ENCODE measurements around the gene LHPP. TPM values are rescaled to one million over a fixed set of nuclear protein-coding genes. Genes with fewer than 3 reads are reported as not detected.

Gene LHPP
- total and polyA plus RNA-seq, 10 of the 15 experiments (the other 5 are each of a cell fraction or from before 2014, with no cell fraction given), result 0.79 to 9.8 (median 6.7) TPM

GRCh38 chr10:124498056-124498455 is 36.4 kb downstream of the LHPP start (continued):
- no peak for TF ChIP-seq BCL3 (IDR thresholded peaks at IDR 0.05; ENCODE audit: borderline replicate concordance, insufficient read depth, low read depth, low read length, poor library complexity, severe bottlenecking)
- TF ChIP-seq MYC (IDR thresholded peaks at IDR 0.05; ENCODE audit: insufficient read depth, insufficient read length, insufficient replicate concordance, low read length, severe bottlenecking), result no peak
- no peak for TF ChIP-seq SKIL (IDR thresholded peaks at IDR 0.05; ENCODE audit: low read depth, poor library complexity, severe bottlenecking)
- TF ChIP-seq SIX5 (IDR thresholded peaks at IDR 0.05; ENCODE audit: low read depth, low read length, severe bottlenecking), result no peak

- WGBS (ENCODE audit: insufficient coverage, insufficient replicate concordance, low lambda C conversion rate, missing lambda C conversion rate), result 5% methylated on average over 3 of the region's 3 CpGs
- Histone ChIP-seq H3K79me2 (ENCODE audit: control insufficient read depth, insufficient read depth, low read length) (no peaks in the 10 kb centered on the region), H2AFZ (ENCODE audit: control insufficient read depth, low read depth, low read length) (no peak overlapping the region), H4K20me1 (ENCODE audit: control insufficient read depth, insufficient read depth) (no peaks in the 10 kb centered on the region), H3K27me3 (replicated peaks in 1 of 2; ENCODE audit: control insufficient read depth in 2 of 2, insufficient read depth in 2 of 2, low read length in 1 of 2) (no peaks in the 10 kb centered on the region), H3K4me1 (ENCODE audit: control insufficient read depth, insufficient read depth, low read length) (no peaks in the 10 kb centered on the region), H3K9ac (ENCODE audit: control insufficient read depth, insufficient read depth, low read length) (no peak overlapping the region), H3K27ac (ENCODE audit: control insufficient read depth, insufficient read depth) (no peak overlapping the region), H3K4me3 (no peak overlapping the region), H3K4me2 (ENCODE audit: control insufficient read depth, insufficient read depth) (no peak overlapping the region), H3K36me3 (ENCODE audit: control insufficient read depth in 2 of 2, insufficient read depth in 2 of 2, low read length in 1 of 2) (no peaks in the 10 kb centered on the region), H3K9me3 (replicated peaks; ENCODE audit: control insufficient read depth, insufficient read depth, low read length) (peaks cover 2% of the 10 kb centered on the region; the same call in 1 of the 3 replicates)
- FAIRE-seq (peak; percentile 23), ATAC-seq (no peak), DNase-seq (ENCODE audit: low read depth, low spot score) (peak; percentile 7)
- TF ChIP-seq PKNOX1 (IDR thresholded peaks at IDR 0.05), result 0 out of 2 replicates have a peak, but pooled peaks have one; percentile 14
- TF ChIP-seq JUND (IDR thresholded peaks at IDR 0.05; ENCODE audit: low read depth, low read length), result no peak
- POLR2A ChIA-PET, result no interaction called here
- RAD21 ChIA-PET (ENCODE audit: unreplicated experiment), result no interaction called here
- intact Hi-C loops (cut with micrococcal nuclease; ENCODE audit: unreplicated experiment) (loop anchor here (10.0 kb wide), 1 partner anchor 506 kb away; no protein-coding TSS in a partner anchor), in situ Hi-C loops (cut with MboI) (no loop called here)
- BruUV-seq (replicated peaks), result no TSS peak
- CTCF ChIA-PET, result no interaction called here
- SMC1A ChIA-PET (ENCODE audit: uncharacterized antibody, unreplicated experiment), result no interaction called here
Observed at GRCh38 chr10:124500757-124501156, 39.1 kb downstream of the LHPP start.
